Right ventricle myocardium superior (tissue), 1 donor: Measurements from ENCODE around the gene PPIL4. TPM values are rescaled to one million over a fixed set of nuclear protein-coding genes. Genes with fewer than 3 reads are reported as not detected.

Experiments
- total RNA-seq: library from RNA; stranded (reverse); fragmentation: NEBNext Ultra II Directional; extraction: Animal tissue kit (Norgen Biotek cat#: 25700); gene quantifications from one replicate; pipeline ENCODE4 v1.2.1, GENCODE V29; 2021
- donor health status: DM: no; HTN: yes; CAD: no; lungs with severe emphysema.

Gene PPIL4
- total RNA-seq, 1 donor from 2014 or later, result 13.9 TPM

Other genes starting within 250 kb of the PPIL4 start
- 58.0 TPM for gene TAB2, start 228.3 kb downstream of the PPIL4 start, total RNA-seq
- gene SUMO4, start 145.8 kb downstream of the PPIL4 start, total RNA-seq, result 0.22 TPM
- gene ZC3H12D, start 61.0 kb downstream of the PPIL4 start, total RNA-seq, result 0.51 TPM
- 47.9 TPM for gene GINM1, start 20.3 kb upstream of the PPIL4 start, total RNA-seq
- 12.0 TPM for gene KATNA1, start 102.7 kb upstream of the PPIL4 start, total RNA-seq
- gene LATS1, start 172.1 kb upstream of the PPIL4 start, total RNA-seq, result 9.1 TPM
- gene NUP43, start 200.5 kb upstream of the PPIL4 start, total RNA-seq, result 29.3 TPM
- 182 TPM for gene PCMT1, start 203.7 kb upstream of the PPIL4 start, total RNA-seq